RCC 7860 (cell line): ENCODE results near the gene HAT1.
"Not testable (repeated sequence)": the region's sequence is repeated elsewhere in the genome, so short reads cannot be mapped to it uniquely, and the experiment has no call there.

Source experiments
- DNase-seq: peaks from one replicate; pipeline ENCODE4 v3.0.0-alpha.2; 2015; ENCODE audit warnings: low spot score
- FAIRE-seq: peaks from 2 replicates; lab custom pipeline; 2012; peaks lifted over from hg19 to GRCh38; lab: Jason Lieb, UNC

HAT1 gene, protein sequence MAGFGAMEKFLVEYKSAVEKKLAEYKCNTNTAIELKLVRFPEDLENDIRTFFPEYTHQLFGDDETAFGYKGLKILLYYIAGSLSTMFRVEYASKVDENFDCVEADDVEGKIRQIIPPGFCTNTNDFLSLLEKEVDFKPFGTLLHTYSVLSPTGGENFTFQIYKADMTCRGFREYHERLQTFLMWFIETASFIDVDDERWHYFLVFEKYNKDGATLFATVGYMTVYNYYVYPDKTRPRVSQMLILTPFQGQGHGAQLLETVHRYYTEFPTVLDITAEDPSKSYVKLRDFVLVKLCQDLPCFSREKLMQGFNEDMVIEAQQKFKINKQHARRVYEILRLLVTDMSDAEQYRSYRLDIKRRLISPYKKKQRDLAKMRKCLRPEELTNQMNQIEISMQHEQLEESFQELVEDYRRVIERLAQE

DNA sequence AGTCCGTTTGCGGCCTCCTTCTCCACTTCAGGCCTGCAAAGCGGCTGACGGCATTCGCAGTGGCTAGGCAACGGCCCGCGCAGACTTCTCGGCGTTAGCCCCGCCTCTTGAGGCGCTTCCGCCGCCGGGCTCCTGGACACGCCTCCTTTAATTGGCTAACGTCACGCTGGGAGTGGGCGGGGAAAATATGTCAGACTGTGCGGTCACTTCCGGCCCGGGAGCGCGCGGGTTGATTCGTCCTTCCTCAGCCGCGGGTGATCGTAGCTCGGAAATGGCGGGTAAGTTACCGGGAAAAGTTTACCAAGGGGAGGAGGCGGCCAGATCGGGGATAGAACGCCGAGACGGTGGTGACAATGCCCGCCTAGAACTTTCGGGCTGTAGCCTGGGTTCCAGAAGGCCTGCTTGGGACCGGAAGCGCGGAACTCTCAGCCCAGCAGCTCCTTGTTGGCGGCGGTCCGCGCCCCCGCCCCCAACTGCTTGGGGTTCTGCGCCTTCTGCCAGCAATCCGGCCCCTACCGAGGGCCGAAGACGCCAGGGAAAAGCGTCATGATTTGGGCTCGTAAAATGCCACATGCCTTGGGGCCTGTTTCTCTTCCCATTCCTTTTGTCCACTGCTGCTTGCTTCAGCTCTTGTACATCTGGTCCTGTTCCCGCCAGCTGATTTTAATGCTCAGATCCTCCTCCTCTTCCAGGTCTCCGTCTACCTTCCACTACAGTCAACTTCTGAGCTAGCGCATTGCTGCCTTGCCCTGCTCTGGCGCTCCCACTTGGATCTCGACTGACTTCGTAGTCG, at the start of gene HAT1:
HAT1 (plus strand) TSS at position 232 of the 793 bp plus-strand sequence; CDS start at position 272, 40 bp downstream.
- peak; percentile 84 for FAIRE-seq
- DNase-seq, result peak; percentile 94

DNA sequence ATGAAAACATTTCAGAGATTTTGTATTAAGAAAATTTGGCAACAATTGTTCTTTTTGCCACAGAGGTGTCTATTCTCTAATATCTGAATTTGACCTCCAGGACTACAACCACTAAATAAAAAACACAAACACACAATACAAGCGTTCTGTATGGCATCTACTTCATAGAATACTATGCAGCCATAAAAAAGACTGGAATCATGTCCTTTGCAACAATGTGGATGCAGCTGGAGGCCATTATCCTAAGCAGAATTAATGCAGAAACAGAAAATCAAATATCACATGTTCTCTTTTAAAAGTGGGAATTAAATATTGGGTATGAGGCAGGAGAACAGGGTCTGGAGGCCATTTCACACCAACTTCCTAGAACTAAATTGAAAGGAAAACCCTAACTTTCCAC, 47.7 kb upstream of the HAT1 start:
- FAIRE-seq, result no peak
- DNase-seq, result no peak

DNA sequence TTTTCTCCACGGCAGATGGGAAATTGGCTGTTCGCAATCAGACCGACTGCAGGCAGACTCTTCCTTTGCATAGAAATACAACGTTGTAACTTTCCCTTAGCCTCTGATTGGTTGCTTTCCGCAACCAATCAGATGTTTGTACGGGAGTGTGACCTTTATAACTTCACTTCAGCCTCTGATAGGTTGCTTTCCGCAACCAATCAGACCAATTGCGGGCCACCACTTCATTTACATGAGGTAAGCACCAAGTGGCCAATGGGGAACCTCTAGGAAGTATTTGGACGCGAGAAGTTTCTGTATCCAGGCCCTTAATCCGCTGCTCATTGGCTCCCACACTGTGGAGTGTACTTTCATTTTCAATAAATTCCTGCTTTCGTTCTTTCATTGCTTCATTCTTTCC, 47.3 kb upstream of the HAT1 start:
- DNase-seq (no peak), FAIRE-seq (no peak)

- FAIRE-seq, result no peak
- DNase-seq, result no peak
These were observed 43.7 kb upstream of the HAT1 start for GRCh38 chr2:171878481-171878993.

GRCh38 chr2:171879865-171880264, 42.4 kb upstream of the HAT1 start:
- FAIRE-seq, result no peak
- DNase-seq, result no peak

DNA sequence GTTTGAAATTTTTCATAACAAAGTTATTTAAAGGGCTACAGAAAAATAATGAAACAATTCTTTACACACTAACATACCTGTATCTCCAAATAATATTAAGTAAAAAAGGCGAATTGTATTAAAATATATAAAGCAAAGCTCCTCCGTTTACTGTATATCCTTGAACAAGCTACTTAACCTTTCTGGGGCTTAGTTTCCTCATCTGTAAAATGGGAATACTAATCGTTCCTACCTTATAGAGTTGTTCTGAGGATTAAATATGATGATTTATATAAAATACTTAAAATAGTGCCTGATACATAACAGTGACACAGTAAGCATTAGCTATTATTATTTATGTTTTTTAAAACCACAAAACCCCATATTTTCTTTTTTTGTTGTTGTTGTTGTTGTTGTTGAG, 41.5 kb upstream of the HAT1 start:
- no peak for DNase-seq
- no peak for FAIRE-seq

GRCh38 chr2:171882089-171882769, 40.0 kb upstream of the HAT1 start:
- DNase-seq (no peak), FAIRE-seq (no peak)

GRCh38 chr2:171883275-171883893, 38.9 kb upstream of the HAT1 start:
- FAIRE-seq (no peak), DNase-seq (no peak)

- FAIRE-seq (no peak), DNase-seq (no peak)
These were observed 32.9 kb upstream of the HAT1 start for GRCh38 chr2:171889333-171889732.

GRCh38 chr2:171889808-171890207, 32.5 kb upstream of the HAT1 start:
- DNase-seq (no peak), FAIRE-seq (no peak)

DNA sequence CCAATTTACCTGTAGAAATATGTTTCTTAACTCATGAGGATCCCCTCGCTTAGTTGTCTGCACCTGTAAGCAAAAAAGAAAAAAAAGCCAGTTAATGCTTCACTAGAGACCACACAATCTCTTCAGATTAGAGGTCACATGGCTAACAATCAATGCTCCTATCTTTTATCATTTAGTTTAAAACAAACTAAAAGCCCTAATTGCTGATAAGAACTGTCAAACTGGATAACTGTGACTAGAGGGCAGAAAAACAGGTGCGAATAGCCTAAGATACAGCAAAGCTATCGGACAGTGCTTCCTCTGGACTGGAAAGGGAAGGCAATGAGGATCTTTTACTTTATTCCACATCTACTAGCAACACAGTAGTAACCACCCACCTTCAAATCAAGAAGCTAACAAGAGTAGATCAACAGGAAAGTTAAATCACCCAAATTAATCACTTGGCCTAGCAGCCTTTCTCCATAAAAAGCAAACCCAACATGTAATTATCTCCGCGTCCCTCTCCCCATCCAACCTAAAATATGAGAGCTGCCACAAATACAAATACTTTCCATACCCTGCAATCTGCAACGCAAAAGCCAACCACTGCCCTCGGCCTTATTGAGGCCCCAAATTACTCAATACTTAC, 29.0 kb upstream of the HAT1 start:
- no peak for DNase-seq
- FAIRE-seq, result no peak

- DNase-seq (peak; percentile 55), FAIRE-seq (no peak)
These were observed 28.2 kb upstream of the HAT1 start, which contains the start of gene SLC25A12 for GRCh38 chr2:171893824-171894611. TSS of gene SLC25A12 (minus strand) at chr2:171894244. CDS start at chr2:171894214, 30 bp downstream.

GRCh38 chr2:171894612-171894947, 27.7 kb upstream of the HAT1 start:
- no peak for FAIRE-seq

GRCh38 chr2:171895786-171896185, 26.5 kb upstream of the HAT1 start:
- FAIRE-seq (no peak), DNase-seq (no peak)

More at GRCh38 chr2:171894612-171894947, 27.7 kb upstream of the HAT1 start:
- no peak for DNase-seq

DNA sequence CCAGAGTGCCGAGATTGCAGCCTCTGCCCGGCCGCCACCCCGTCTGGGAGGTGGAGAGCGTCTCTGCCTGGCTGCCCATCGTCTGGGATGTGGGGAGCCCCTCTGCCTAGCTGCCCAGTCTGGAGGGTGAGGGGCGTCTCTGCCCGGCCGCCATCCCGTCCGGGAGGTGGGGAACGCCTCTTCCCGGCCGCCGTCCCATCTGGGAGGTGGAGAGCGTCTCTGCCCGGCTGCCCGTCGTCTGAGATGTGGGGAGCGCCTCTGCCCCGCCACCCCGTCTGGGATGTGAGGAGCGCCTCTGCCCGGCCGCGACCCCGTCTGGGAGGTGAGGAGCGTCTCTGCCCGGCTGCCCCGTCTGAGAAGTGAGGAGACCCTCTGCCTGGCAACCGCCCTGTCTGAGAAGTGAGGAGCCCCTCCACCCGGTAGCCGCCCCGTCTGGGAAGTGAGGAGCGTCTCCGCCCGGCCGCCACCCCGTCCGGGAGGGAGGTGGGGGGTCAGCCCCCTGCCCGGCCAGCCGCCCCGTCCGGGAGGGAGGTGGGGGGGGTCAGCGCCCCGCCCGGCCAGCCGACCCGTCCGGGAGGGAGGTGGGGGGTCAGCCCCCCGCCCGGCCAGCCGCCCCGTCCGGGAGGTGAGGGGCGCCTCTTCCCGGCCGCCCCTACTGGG, 22.5 kb upstream of the HAT1 start:
- not testable (repeated sequence) for FAIRE-seq, DNase-seq

GRCh38 chr2:171902840-171903420, 19.3 kb upstream of the HAT1 start:
- DNase-seq (no peak), FAIRE-seq (no peak)

- FAIRE-seq (no peak), DNase-seq (no peak)
These were observed 14.0 kb upstream of the HAT1 start for GRCh38 chr2:171908235-171908634.

- FAIRE-seq (no peak), DNase-seq (no peak)
These were observed 13.0 kb upstream of the HAT1 start for GRCh38 chr2:171909266-171909665.

GRCh38 chr2:171910494-171910893, 11.8 kb upstream of the HAT1 start:
- no peak for FAIRE-seq

More at GRCh38 chr2:171910494-171910893, 11.8 kb upstream of the HAT1 start:
- DNase-seq, result no peak
